SK-N-SH (cell line): ENCODE data around the gene AJM1. TPM values are rescaled to one million over a fixed set of nuclear protein-coding genes. Genes with fewer than 3 reads are reported as not detected.

ENCODE experiments used
- CTCF ChIA-PET: fragments of 300-600, 350-600 bp; formaldehyde crosslinking; extraction: SDS; loops from one replicate; lab custom pipeline; 2021; lab: Yijun Ruan, JAX
- POLR2A ChIA-PET: fragments of 350-600 bp; sonication (Branson Sonifier 250); formaldehyde crosslinking; extraction: SDS; loops from one replicate; lab custom pipeline; 2020; ENCODE audit warnings: antibody characterized with exemption, inconsistent platforms; lab: Yijun Ruan, JAX
- DNase-seq: peaks from one replicate; pipeline ENCODE4 v3.0.0; 2012
- H2AFZ ChIP-seq: fragments of 200-600 bp; sonication (generic); 2 replicates; pipeline ENCODE4 v1.8.1; 2016; ENCODE audit warnings: antibody characterized with exemption, mild to moderate bottlenecking, low read depth
- H3F3A ChIP-seq: fragments of 200-600 bp; sonication (generic); replicated peaks from 2 replicates; pipeline ENCODE3; 2016; ENCODE audit warnings: antibody characterized with exemption, mild to moderate bottlenecking; ENCODE audit not compliant: insufficient read depth
- H3K27ac ChIP-seq, 2 experiments: fragments of 200-500 bp in 1 of 2; fragments of 200-600 bp in 1 of 2; sonication (Bioruptor generic) in 1 of 2; sonication (generic), shearing (Covaris generic) in 1 of 2; 2 replicates each; pipeline versions ENCODE4 v1.5.1 to v1.6.1; 2014 to 2016; ENCODE audit warnings: low read depth in 2 of 2, inconsistent platforms in 1 of 2, low read length in 1 of 2, mild to moderate bottlenecking in 1 of 2, mixed read lengths in 1 of 2
- H3K27me3 ChIP-seq: fragments of 200-600 bp; sonication (generic), shearing (Covaris generic); 2 replicates; pipeline ENCODE4 v1.6.1; 2016; ENCODE audit warnings: mixed run types; ENCODE audit not compliant: insufficient read depth
- H3K36me3 ChIP-seq, 2 experiments: fragments of 200-500 bp in 1 of 2; fragments of 200-600 bp in 1 of 2; sonication (Bioruptor generic) in 1 of 2; sonication (generic) in 1 of 2; replicated peaks in 1 of 2; 2 replicates each; pipeline versions ENCODE3 to v1.5.1; 2014 to 2016; ENCODE audit warnings: low read length in 1 of 2, mild to moderate bottlenecking in 1 of 2; ENCODE audit not compliant: insufficient read depth in 2 of 2, control insufficient read depth in 1 of 2
- H3K4me1 ChIP-seq, 2 experiments: fragments of 200-500 bp in 1 of 2; fragments of 200-600 bp in 1 of 2; sonication (Bioruptor generic) in 1 of 2; sonication (generic), shearing (Covaris generic) in 1 of 2; 2 replicates each; pipeline versions ENCODE4 v1.5.1 to v1.6.1; 2014 to 2016; ENCODE audit warnings: low read depth in 1 of 2, low read length in 1 of 2, mixed run types in 1 of 2; ENCODE audit not compliant: insufficient read depth in 2 of 2, control insufficient read depth in 1 of 2
- H3K4me2 ChIP-seq: fragments of 200-600 bp; sonication (generic), shearing (Covaris generic); 2 replicates; pipeline ENCODE4 v1.6.1; 2017; ENCODE audit warnings: mixed run types
- H3K4me3 ChIP-seq, 2 experiments: fragments of 200-500 bp in 1 of 2; fragments of 200-600 bp in 1 of 2; sonication (Bioruptor generic) in 1 of 2; sonication (generic), shearing (Covaris generic) in 1 of 2; 2 replicates each; pipeline versions ENCODE4 v1.5.1 to v1.8.1; 2014 to 2016; ENCODE audit warnings: low read depth in 2 of 2, inconsistent platforms in 1 of 2, low read length in 1 of 2, mild to moderate bottlenecking in 1 of 2, mixed read lengths in 1 of 2, moderate library complexity in 1 of 2
- H3K79me2 ChIP-seq: fragments of 200-600 bp; sonication (generic); 2 replicates; pipeline ENCODE4 v1.8.1; 2017; ENCODE audit warnings: mild to moderate bottlenecking; ENCODE audit not compliant: insufficient read depth
- H3K9ac ChIP-seq: fragments of 200-600 bp; sonication (generic); 2 replicates; pipeline ENCODE4 v1.6.1; 2017; ENCODE audit warnings: mixed run types
- H3K9me2 ChIP-seq: fragments of 200-600 bp; sonication (generic); 2 replicates; pipeline ENCODE4 v1.6.1; 2017; ENCODE audit warnings: mixed run types
- H3K9me3 ChIP-seq: fragments of 200-600 bp; sonication (generic); 2 replicates; pipeline ENCODE4 v1.6.1; 2017; ENCODE audit warnings: mixed run types, mild to moderate bottlenecking, moderate library complexity
- H4K20me1 ChIP-seq: fragments of 200-600 bp; sonication (generic); 2 replicates; pipeline ENCODE4 v1.6.1; 2017; ENCODE audit warnings: mild to moderate bottlenecking, mixed run types; ENCODE audit not compliant: insufficient read depth
- ELF1 ChIP-seq: IDR thresholded peaks from 2 replicates; pipeline ENCODE4 v1.4.0; 2012
- EZH2phosphoT487 ChIP-seq: fragments of 200-600 bp; sonication (generic); IDR thresholded peaks from 2 replicates; pipeline ENCODE4 v1.6.1; 2017; ENCODE audit warnings: low read depth, mixed run types, mild to moderate bottlenecking, antibody characterized with exemption, moderate library complexity, borderline replicate concordance
- FOXJ3 ChIP-seq: sonication (generic); formaldehyde crosslinking; IDR thresholded peaks from 2 replicates; pipeline ENCODE4 v1.5.1; 2020; ENCODE audit warnings: mild to moderate bottlenecking, missing genetic modification reagents
- JUND ChIP-seq: IDR thresholded peaks from 2 replicates; pipeline ENCODE4 v1.4.0; 2012
- MXI1 ChIP-seq: IDR thresholded peaks from 2 replicates; pipeline ENCODE4 v1.6.1; 2012; ENCODE audit warnings: mild to moderate bottlenecking, low read depth, low read length, improper control_type of control experiment
- NRF1 ChIP-seq: IDR thresholded peaks from 2 replicates; pipeline ENCODE4 v1.6.1; 2012; ENCODE audit warnings: low read depth, mild to moderate bottlenecking, low read length
- POLR2AphosphoS5 ChIP-seq: IDR thresholded peaks from 2 replicates; pipeline ENCODE4 v1.6.1; 2012; ENCODE audit warnings: low read depth, low read length
- RFX5 ChIP-seq: IDR thresholded peaks from 2 replicates; pipeline ENCODE4 v1.6.1; 2012; ENCODE audit warnings: mild to moderate bottlenecking, improper control_type of control experiment, low read length
- SIN3A ChIP-seq: IDR thresholded peaks from 2 replicates; pipeline ENCODE4 v1.6.1; 2012; ENCODE audit warnings: low read depth, mild to moderate bottlenecking, low read length, moderate library complexity, borderline replicate concordance
- TAF1 ChIP-seq: IDR thresholded peaks from 2 replicates; pipeline ENCODE4 v1.6.1; 2012; ENCODE audit warnings: low read depth, mild to moderate bottlenecking, low read length, moderate library complexity, borderline replicate concordance
- YY1 ChIP-seq: IDR thresholded peaks from 2 replicates; pipeline ENCODE4 v1.4.0; 2012; ENCODE audit warnings: low read depth, mild to moderate bottlenecking
- WGBS: methylation state at CpG from one replicate; pipeline ENCODE4 v1.1.6; 2017; ENCODE audit warnings: low lambda C conversion rate; 5-methylcytosine and 5-hydroxymethylcytosine counted together
- polyA plus RNA-seq, 3 experiments: library from polyadenylated mRNA; depleted of rRNA; stranded (reverse); fragments of >200 nt; gene quantifications; 2 replicates each; pipeline ENCODE4 v1.2.3, GENCODE V29; 2012
- TF ChIP-seq, protein P1 (sequence below): IDR thresholded peaks from 2 replicates; pipeline ENCODE4 v1.4.0; 2012; ENCODE audit warnings: low read depth
- TF ChIP-seq, protein P2 (sequence below): fragments of 150-350 bp; IDR thresholded peaks from 2 replicates; pipeline ENCODE4 v1.6.1; 2017; ENCODE audit warnings: antibody characterized with exemption, low read length, low read depth, borderline replicate concordance
- TF ChIP-seq, protein P3 (sequence below): fragments of 150-350 bp; IDR thresholded peaks from 2 replicates; pipeline ENCODE4 v1.6.1; 2016; ENCODE audit warnings: mild to moderate bottlenecking, low read depth, low read length

Gene AJM1
- polyA plus RNA-seq, 1 of the 3 experiments (the other 2 are of a cell fraction), result 2.4 TPM

GRCh38 chr9:136807281-136808074 is 34.8 kb upstream of the AJM1 start, which contains the start of gene RABL6:
Gene RABL6 (plus strand): TSS chr9:136807948. CDS start chr9:136808197, 249 bp downstream.
- Histone ChIP-seq H3K4me3 (peak within 1 kb of the TSS; percentile 79 to 96), H3K4me1 (peaks cover 20 to 22% of the 10 kb centered on the region in 2 experiments; a peak in 3 of 4 replicates), H3K36me3 (peaks cover 9 to 20% of the 10 kb centered on the region in 2 experiments), H3K4me2 (peak within 1 kb of the TSS; percentile 96), H3F3A (no peaks in the 10 kb centered on the region), H4K20me1 (peaks cover 24% of the 10 kb centered on the region), H3K9me2 (no peaks in the 10 kb centered on the region), H2AFZ (peak within 1 kb of the TSS; percentile 79; the same call in 1 of the 2 replicates), H3K27me3 (no peaks in the 10 kb centered on the region), H3K27ac (peak within 1 kb of the TSS; percentile 55 to 86; a peak in 3 of 4 replicates), H3K79me2 (peaks cover 46% of the 10 kb centered on the region), H3K9me3 (no peaks in the 10 kb centered on the region), H3K9ac (peak within 1 kb of the TSS; percentile 89)
- 5% methylated on average over 23 of the region's 96 CpGs for WGBS
- TF ChIP-seq NRF1 (peak; percentile 82), POLR2AphosphoS5 (peak; percentile 90), MXI1 (no peak), JUND (no peak), EZH2phosphoT487 (no peak), RFX5 (no peak), ELF1 (peak; percentile 25; the same call in 1 of the 2 replicates), YY1 (peak; percentile 87), SIN3A (0 out of 2 replicates have a peak, but pooled peaks have one; percentile 19), FOXJ3 (no peak), TAF1 (peak; percentile 91)
- TF ChIP-seq, protein P1, sequence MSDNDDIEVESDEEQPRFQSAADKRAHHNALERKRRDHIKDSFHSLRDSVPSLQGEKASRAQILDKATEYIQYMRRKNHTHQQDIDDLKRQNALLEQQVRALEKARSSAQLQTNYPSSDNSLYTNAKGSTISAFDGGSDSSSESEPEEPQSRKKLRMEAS, result peak; percentile 65; the same call in 1 of the 2 replicates
- TF ChIP-seq, protein P2, sequence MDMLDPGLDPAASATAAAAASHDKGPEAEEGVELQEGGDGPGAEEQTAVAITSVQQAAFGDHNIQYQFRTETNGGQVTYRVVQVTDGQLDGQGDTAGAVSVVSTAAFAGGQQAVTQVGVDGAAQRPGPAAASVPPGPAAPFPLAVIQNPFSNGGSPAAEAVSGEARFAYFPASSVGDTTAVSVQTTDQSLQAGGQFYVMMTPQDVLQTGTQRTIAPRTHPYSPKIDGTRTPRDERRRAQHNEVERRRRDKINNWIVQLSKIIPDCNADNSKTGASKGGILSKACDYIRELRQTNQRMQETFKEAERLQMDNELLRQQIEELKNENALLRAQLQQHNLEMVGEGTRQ, result no peak
- TF ChIP-seq, protein P3, sequence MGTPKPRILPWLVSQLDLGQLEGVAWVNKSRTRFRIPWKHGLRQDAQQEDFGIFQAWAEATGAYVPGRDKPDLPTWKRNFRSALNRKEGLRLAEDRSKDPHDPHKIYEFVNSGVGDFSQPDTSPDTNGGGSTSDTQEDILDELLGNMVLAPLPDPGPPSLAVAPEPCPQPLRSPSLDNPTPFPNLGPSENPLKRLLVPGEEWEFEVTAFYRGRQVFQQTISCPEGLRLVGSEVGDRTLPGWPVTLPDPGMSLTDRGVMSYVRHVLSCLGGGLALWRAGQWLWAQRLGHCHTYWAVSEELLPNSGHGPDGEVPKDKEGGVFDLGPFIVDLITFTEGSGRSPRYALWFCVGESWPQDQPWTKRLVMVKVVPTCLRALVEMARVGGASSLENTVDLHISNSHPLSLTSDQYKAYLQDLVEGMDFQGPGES, result no peak
- POLR2A ChIA-PET, result interaction anchor here (0.7 to 3.2 kb wide), 4 partner anchors 9 to 41 kb away, joined by 3 to 10 read pairs (median 4); partner anchors contain the start of gene AJM1
- peak; percentile 99 for DNase-seq
- CTCF ChIA-PET, result interaction anchor here (0.9 to 6.5 kb wide), 8 partner anchors 9 to 222 kb away, joined by 3 to 30 read pairs (median 5); partner anchors contain the start of gene AJM1
